ENCODE data around the gene SLC35F3.

SLC35F3 gene

GRCh38 chr1:233972951-233973635 lies 68.6 kb downstream of the SLC35F3 start:
- no peak for DNase-seq (ENCODE audit: low spot score)

- no peak for DNase-seq (ENCODE audit: low spot score)
Measured at GRCh38 chr1:233975486-233975885, 71.0 kb downstream of the SLC35F3 start.

GRCh38 chr1:233981042-233981675 lies 76.7 kb downstream of the SLC35F3 start:
- DNase-seq (ENCODE audit: low spot score) = no peak

- no peak for DNase-seq (ENCODE audit: low spot score)
Measured at GRCh38 chr1:233982827-233983518, 78.5 kb downstream of the SLC35F3 start.

- DNase-seq (ENCODE audit: low spot score) = no peak
Measured at GRCh38 chr1:233983811-233984210, 79.3 kb downstream of the SLC35F3 start.

GRCh38 chr1:233988963-233989696 lies 84.7 kb downstream of the SLC35F3 start:
- DNase-seq (ENCODE audit: low spot score) = no peak

GRCh38 chr1:233990486-233990885 lies 86.0 kb downstream of the SLC35F3 start:
- DNase-seq (ENCODE audit: low spot score) = no peak

- DNase-seq (ENCODE audit: low spot score) = no peak
Measured at GRCh38 chr1:233993651-233994050, 89.2 kb downstream of the SLC35F3 start.

GRCh38 chr1:233994112-233994511 lies 89.6 kb downstream of the SLC35F3 start:
- DNase-seq (ENCODE audit: low spot score) = no peak

- DNase-seq (ENCODE audit: low spot score) = no peak
Measured at GRCh38 chr1:233998456-233998855, 94.0 kb downstream of the SLC35F3 start.

- no peak for DNase-seq (ENCODE audit: low spot score)
Measured at GRCh38 chr1:233998891-233999290, 94.4 kb downstream of the SLC35F3 start.

GRCh38 chr1:234000557-234001041 lies 96.1 kb downstream of the SLC35F3 start:
- peak; percentile 21 for DNase-seq (ENCODE audit: low spot score)

- no peak for DNase-seq (ENCODE audit: low spot score)
Measured at GRCh38 chr1:234001817-234002216, 97.3 kb downstream of the SLC35F3 start.

GRCh38 chr1:234004591-234004990 lies 100.1 kb downstream of the SLC35F3 start:
- no peak for DNase-seq (ENCODE audit: low spot score)

GRCh38 chr1:234007684-234008083 lies 103.2 kb downstream of the SLC35F3 start:
- no peak for DNase-seq (ENCODE audit: low spot score)

- DNase-seq (ENCODE audit: low spot score) = no peak
Measured at GRCh38 chr1:234008591-234008990, 104.1 kb downstream of the SLC35F3 start.

- no peak for DNase-seq (ENCODE audit: low spot score)
Measured at GRCh38 chr1:234009668-234010067, 105.2 kb downstream of the SLC35F3 start.

GRCh38 chr1:234014208-234014607 lies 109.7 kb downstream of the SLC35F3 start:
- DNase-seq (ENCODE audit: low spot score) = no peak

GRCh38 chr1:234018816-234019215 lies 114.3 kb downstream of the SLC35F3 start:
- no peak for DNase-seq (ENCODE audit: low spot score)

GRCh38 chr1:234019387-234019786 lies 114.9 kb downstream of the SLC35F3 start:
- DNase-seq (ENCODE audit: low spot score) = no peak

- DNase-seq (ENCODE audit: low spot score) = no peak
Measured at GRCh38 chr1:234022302-234022701, 117.8 kb downstream of the SLC35F3 start.

GRCh38 chr1:234039603-234040002 lies 135.1 kb downstream of the SLC35F3 start:
- no peak for DNase-seq (ENCODE audit: low spot score)
